ENCODE results near the gene ATAT1.

ATAT1 gene

DNA sequence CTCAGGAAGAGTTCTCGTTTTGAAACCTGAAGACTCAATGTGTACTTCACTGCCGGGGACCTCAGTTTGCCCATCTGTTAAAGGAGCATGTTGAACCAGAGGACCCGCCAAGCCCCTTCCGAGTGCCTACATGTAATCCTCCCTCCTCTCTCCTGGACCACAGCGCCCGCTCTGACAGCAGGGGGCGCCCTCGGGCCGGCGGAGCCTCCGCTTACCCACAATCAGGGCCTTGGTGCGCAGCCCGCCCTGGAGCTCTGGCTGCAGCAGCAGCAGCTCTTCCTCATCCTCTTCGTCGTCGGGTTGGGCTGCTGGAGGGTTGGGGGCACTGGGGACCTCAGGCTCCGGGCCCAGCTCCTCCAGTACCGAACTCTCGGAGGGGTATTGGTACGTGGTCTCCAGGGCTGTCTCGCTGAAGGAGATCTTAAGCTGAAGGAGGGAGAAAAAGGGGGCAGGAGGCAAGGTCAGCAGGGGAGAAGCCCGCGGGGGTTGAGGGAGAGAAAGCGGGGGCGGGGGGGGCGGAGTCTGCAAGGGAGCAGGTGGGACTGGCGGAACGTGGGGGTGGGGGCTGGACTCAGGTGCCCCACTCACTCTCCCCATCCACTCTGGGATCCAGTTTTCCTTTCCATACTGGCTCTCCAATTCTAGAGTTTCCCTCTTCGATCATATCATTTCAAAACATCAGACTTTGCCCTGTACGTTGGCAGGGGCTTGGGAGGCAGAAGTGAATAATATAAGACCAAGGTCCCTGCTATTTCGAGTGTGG is 52.5 kb downstream of the ATAT1 start:
- DNase-seq (ENCODE audit: low read depth) = peak; percentile 78
- H3K4me3 ChIP-seq (ENCODE audit: control insufficient read depth, low read depth, low read length) = peak overlapping the region; percentile 21
- peak; percentile 84 for TF ChIP-seq CTCF (conservative IDR thresholded peaks at IDR 0.05; ENCODE audit: control insufficient read depth, insufficient read depth, low read depth, low read length)

DNA sequence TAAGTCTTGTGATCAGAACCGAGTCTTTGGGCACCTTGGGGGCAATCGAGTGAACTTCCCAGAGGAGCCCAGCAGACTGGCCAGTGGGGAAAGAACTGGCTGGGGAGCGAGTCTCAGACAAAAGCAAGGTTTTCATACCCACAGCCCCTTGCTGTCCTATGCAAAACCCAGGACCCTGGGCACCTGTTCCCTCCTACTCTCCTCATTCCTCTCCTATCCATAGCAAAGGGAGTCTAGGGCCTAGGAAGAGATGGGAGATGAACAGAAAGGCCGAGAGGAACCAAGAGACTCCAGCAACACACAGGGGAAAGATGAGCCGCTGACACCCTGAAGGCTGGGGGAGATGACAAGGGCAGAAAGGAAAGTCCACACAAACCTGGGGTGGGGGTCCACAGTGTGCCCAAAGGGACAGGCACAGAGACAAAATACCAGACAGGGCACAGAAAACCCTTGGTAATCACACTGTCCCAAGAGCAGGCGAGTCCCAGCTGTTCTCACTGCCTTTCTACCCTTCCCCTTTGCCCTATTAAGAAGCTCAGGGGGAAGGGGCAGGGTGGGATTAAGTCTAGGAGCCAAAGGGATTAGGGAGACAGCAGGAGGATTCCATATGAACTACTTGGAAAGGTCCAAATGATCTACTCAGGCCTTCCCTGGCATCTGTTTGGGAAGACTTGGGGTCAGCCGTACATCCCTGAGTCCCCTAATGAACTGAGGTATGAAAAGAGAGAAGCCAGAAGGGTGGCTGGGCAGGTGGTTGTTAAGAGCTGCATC is 53.3 kb downstream of the ATAT1 start:
- no peak for TF ChIP-seq CTCF (conservative IDR thresholded peaks at IDR 0.05; ENCODE audit: control insufficient read depth, insufficient read depth, low read depth, low read length)
- H3K4me3 ChIP-seq (ENCODE audit: control insufficient read depth, low read depth, low read length) = peak overlapping the region; percentile 20
- no peak for DNase-seq (ENCODE audit: low read depth)

- TF ChIP-seq CTCF (conservative IDR thresholded peaks at IDR 0.05; ENCODE audit: control insufficient read depth, insufficient read depth, low read depth, low read length) = no peak
- DNase-seq (ENCODE audit: low read depth) = no peak
- peak overlapping the region; percentile 92 for H3K4me3 ChIP-seq (ENCODE audit: control insufficient read depth, low read depth, low read length)
These were observed 55.1 kb downstream of the ATAT1 start for GRCh38 chr6:30681766-30682142.

DNA sequence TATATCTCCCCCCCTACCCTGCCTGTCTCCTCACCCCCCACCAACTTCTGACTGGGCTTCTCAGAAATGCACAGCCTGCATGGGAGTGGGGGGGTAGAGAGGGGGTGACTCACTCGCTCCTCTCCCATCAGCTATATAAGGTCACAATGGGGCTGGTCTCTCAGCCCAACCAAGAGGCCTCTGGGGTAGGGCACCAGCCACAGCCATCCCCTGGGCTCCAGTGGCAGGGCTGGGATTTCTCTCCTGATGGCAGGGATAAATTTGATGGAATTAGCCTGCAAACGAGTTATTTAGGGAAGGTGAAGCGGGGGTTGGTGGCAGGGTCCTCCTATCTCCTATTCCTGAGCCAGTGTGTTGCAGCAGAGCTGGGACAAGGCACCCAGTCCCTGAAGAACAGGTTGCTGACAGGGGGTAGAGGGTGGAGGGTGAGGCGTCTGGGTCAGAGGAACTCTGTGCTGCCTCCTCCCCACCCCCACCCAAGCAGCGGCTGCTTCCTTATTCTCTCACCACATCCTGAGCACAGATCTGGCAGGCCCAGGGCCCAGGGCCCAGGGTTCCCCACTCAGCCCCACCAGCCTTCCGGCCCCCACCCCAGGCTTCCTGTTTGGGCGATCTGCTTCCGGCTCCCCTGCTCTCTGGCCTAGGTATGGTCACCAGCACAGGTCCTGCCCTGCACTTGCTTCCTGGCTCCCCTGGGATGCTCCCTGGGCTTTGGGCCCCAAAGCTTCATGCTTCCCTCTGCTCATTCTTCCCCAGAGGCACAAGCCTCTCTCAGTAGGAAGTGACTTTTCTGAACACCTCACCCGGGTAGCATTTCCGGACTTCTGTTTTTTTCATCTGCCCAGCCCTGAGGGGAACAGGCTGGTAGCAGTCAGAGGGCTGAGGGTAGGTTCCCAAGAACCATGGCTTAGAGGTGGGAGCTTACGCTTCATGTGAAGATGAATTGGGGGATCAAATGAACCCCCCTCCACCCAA is 55.8 kb downstream of the ATAT1 start:
- H3K4me3 ChIP-seq (ENCODE audit: control insufficient read depth, low read depth, low read length) = peak overlapping the region; percentile 92
- DNase-seq (ENCODE audit: low read depth) = peak; percentile 89
- no peak for TF ChIP-seq CTCF (conservative IDR thresholded peaks at IDR 0.05; ENCODE audit: control insufficient read depth, insufficient read depth, low read depth, low read length)

DNA sequence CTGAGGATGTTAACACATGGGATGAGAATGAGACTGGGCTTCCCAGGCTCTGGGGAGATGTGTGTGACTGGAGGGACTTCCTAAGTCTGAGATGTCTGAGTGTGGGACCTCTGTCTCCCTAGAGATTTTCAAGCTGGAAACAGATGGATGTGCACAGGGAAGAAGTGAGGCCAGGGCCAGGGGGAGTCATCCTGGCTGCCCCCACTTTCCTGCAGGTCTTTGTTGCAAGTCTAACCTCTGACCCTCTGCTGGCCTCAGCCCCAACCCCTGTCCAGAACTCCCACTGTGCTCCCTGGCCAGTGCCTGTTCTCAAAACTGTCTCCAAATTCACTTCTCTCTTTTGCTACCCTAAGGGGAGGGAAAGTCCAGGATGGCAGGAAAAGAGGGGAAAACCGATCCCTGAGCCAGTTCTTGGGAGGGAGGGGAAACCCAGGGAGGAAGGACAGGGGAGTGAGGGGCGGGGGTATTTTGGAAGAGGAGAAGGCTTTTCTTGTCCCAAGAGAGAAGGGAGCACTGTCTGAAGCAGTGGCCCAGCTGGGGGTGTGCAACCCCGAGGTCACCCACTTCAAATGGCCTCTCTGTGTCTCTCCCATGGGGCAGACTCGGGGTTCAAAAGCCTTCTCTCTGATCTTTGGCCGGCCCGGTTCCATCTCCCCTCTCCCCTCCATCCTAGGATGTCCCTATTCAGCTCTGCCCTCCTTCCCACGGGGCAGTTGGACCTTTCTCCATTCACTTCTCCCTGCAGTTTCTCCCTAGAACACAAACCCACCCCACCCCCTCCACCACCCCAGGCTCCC is 56.7 kb downstream of the ATAT1 start:
- peak overlapping the region; percentile 92 for H3K4me3 ChIP-seq (ENCODE audit: control insufficient read depth, low read depth, low read length)
- no peak for TF ChIP-seq CTCF (conservative IDR thresholded peaks at IDR 0.05; ENCODE audit: control insufficient read depth, insufficient read depth, low read depth, low read length)
- no peak for DNase-seq (ENCODE audit: low read depth)

DNA sequence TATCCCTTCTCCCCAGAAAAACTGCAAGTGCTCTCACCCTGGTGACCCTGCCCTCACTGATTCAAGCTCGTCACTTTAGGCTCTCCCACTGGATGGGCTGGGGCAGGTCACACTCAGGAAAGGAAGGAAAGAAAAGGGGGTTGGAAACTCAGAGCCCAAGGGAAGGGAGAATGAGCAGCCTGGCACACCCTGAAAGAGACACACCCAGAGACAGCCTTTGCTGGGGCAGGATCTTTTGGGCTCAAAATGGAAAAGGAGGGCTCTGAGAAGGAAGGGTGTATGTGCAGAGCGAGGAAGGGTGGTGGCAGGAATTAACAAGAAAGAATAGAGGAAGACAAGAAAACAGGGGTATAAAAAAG is 57.3 kb downstream of the ATAT1 start:
- peak overlapping the region; percentile 92 for H3K4me3 ChIP-seq (ENCODE audit: control insufficient read depth, low read depth, low read length)
- DNase-seq (ENCODE audit: low read depth) = no peak
- TF ChIP-seq CTCF (conservative IDR thresholded peaks at IDR 0.05; ENCODE audit: control insufficient read depth, insufficient read depth, low read depth, low read length) = no peak
